ENCODE data around the gene VPS39. TPM values are rescaled to one million over a fixed set of nuclear protein-coding genes. Genes with fewer than 3 reads are reported as not detected.
A peak's percentile ranks its signal among the peaks of the same experiment; 100 is the strongest.

VPS39 gene
- total RNA-seq, 2 donors from 2014 or later, result 33.1 to 38.3 TPM

DNA sequence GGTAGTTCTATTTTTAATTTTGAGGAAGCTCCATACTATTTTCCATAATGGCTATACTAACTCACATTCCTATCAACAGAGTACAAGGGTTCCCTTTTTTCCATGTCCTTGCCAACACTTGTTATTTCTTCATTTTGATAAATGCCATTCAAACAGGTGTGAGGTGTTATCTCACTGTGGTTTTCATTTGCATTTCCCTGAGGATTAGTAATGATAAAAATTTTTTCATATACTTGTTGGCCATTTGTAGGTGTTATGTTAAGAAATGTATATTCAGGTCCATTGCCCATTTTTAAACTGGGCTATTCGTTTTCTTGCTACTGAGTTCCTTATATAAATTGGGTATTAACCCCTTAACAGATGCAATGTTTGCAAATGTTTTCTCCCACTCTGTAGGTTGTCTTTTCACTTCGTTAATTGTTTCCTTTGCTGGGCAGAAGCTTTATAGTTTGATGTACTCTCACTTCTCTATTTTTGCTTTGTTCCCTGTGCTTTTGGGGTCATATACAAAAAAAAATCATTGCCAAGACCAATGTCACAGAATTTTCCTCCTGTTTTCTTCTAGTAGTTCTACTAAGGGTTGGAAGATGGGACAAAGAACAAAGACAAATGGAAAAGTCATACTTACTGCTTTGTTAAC is 11.0 kb upstream of the VPS39 start:
- H3K4me3 ChIP-seq, result no peak overlapping the region
- no peak for DNase-seq (ENCODE audit: low spot score)
- TF ChIP-seq, protein P1, sequence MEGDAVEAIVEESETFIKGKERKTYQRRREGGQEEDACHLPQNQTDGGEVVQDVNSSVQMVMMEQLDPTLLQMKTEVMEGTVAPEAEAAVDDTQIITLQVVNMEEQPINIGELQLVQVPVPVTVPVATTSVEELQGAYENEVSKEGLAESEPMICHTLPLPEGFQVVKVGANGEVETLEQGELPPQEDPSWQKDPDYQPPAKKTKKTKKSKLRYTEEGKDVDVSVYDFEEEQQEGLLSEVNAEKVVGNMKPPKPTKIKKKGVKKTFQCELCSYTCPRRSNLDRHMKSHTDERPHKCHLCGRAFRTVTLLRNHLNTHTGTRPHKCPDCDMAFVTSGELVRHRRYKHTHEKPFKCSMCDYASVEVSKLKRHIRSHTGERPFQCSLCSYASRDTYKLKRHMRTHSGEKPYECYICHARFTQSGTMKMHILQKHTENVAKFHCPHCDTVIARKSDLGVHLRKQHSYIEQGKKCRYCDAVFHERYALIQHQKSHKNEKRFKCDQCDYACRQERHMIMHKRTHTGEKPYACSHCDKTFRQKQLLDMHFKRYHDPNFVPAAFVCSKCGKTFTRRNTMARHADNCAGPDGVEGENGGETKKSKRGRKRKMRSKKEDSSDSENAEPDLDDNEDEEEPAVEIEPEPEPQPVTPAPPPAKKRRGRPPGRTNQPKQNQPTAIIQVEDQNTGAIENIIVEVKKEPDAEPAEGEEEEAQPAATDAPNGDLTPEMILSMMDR (IDR thresholded peaks at IDR 0.05), result no peak
- no peaks in the 10 kb centered on the region for H3K9me3 ChIP-seq
- H3K27me3 ChIP-seq, result no peaks in the 10 kb centered on the region
- H3K36me3 ChIP-seq, result peaks cover 44% of the 10 kb centered on the region
- H3K27ac ChIP-seq, result no peak overlapping the region
- H3K4me1 ChIP-seq, result no peaks in the 10 kb centered on the region

DNA sequence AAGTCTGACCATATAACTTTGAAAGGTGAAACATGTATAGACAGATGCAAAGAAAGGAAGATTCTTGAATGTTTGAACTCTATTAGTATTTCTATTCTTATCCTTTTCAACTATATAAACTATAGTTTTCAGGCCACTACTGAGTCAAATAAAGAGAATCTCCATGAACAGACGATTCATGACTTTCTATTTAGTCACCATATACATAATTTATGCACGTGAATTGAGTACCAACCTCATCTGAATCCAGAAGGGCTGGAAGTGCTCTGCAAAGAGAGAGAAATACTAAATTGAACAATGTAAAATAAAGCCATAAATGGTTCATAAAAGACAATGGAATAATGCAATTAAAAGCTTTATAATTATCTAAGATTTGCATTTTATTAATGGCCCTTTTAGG is 9.5 kb upstream of the VPS39 start:
- H3K4me1 ChIP-seq, result no peaks in the 10 kb centered on the region
- no peak overlapping the region for H3K27ac ChIP-seq
- TF ChIP-seq, protein P1 (IDR thresholded peaks at IDR 0.05), result no peak
- DNase-seq (ENCODE audit: low spot score), result no peak
- no peaks in the 10 kb centered on the region for H3K27me3 ChIP-seq
- no peaks in the 10 kb centered on the region for H3K9me3 ChIP-seq
- H3K4me3 ChIP-seq, result no peak overlapping the region
- peaks cover 43% of the 10 kb centered on the region for H3K36me3 ChIP-seq

DNA sequence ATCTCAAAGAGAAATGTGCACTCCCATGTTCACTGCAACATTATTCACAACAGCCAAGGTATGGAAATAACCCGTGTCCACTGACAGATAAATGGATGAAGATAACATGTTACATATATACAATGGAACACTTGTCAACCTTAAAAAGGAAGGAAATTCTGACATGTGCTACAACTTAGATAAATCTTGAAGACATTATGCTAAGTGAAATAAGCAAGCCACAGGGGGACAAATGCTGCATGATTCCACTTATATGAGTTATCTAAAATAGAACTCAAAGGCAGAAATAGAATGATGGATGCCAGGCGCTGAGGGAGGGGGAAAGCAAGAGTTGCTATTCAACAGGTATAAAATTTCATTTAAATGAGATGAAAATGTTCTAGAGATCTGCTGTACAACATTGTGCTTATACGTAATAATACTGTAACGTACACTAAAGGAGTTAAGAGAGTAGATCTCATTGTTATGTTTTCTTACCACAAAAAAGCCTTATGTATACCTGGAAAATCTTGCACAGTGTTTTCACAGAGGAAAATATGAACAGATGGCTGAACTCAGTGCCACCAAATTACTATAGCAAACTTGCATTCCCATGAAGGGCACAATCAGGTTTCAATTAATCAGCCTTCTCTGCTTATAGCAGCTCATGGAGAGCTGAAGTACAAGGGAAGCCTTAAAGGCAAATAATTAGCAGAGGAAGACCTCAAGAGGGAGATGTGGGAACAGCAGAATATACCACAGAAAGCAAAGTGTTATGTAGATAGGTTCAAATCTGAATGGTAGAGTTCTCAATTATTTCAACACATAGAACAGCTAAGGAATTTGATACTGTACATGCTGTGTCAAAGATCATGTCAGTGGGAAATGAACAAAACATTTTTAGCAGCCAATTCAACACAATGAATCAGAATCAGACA is 8.1 kb upstream of the VPS39 start:
- Histone ChIP-seq H3K27ac (no peak overlapping the region), H3K27me3 (no peaks in the 10 kb centered on the region), H3K4me1 (no peaks in the 10 kb centered on the region), H3K9me3 (no peaks in the 10 kb centered on the region), H3K4me3 (no peak overlapping the region), H3K36me3 (peaks cover 55% of the 10 kb centered on the region)
- no peak for DNase-seq (ENCODE audit: low spot score)
- TF ChIP-seq, protein P1 (IDR thresholded peaks at IDR 0.05), result peak in 1 of 2 donors; percentile 37

DNA sequence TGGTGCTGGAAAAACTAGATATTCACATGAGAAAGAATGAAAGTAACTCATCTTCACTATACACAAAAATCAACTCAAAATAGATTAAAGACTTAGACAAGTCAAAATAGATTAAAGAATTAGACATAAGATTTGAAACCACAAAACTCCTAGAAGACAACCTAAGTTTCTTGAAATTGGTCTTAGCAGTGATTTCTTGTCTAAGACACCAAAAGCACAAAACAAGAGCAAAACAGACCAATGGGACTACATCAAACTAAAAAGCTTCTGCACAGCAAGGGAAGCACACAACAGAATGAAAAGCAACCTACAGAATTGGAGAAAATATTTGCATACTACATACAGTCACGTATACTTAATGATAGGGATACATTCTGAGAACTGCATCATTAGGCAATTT is 6.5 kb upstream of the VPS39 start:
- DNase-seq (ENCODE audit: low spot score), result no peak
- H3K27me3 ChIP-seq, result no peaks in the 10 kb centered on the region
- TF ChIP-seq, protein P1 (IDR thresholded peaks at IDR 0.05), result no peak
- no peak overlapping the region for H3K4me3 ChIP-seq
- no peaks in the 10 kb centered on the region for H3K9me3 ChIP-seq
- H3K4me1 ChIP-seq, result no peaks in the 10 kb centered on the region
- H3K36me3 ChIP-seq, result peaks cover 63% of the 10 kb centered on the region
- no peak overlapping the region for H3K27ac ChIP-seq

DNA sequence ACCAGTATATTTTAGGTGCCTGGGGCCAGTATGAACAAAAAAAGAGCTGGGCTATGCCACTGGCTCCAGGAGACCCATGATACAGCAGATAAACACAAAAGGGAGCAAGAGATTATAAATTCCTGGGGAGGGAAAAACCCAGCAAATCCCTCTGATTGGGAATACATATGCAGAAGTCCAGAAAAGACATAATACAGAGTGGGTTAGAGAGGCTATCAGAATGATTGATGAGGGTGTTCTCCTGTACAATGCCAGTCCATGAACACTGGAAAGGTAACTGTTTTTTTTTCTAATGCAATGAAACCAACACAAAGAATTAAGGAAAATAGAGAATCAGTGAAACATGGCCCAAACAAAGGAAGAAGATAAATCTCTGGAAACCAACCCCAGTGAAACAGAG is 5.4 kb upstream of the VPS39 start:
- TF ChIP-seq, protein P1 (IDR thresholded peaks at IDR 0.05), result no peak
- Histone ChIP-seq H3K27me3 (no peaks in the 10 kb centered on the region), H3K4me3 (no peak overlapping the region), H3K36me3 (peaks cover 53% of the 10 kb centered on the region), H3K9me3 (no peaks in the 10 kb centered on the region), H3K27ac (no peak overlapping the region), H3K4me1 (peaks cover 0 to 2% of the 10 kb centered on the region in 2 donors)
- no peak for DNase-seq (ENCODE audit: low spot score)

Data from right atrium auricular region (tissue), 2 donors.